DND-41 (cell line): ENCODE results near the gene CABLES2.
"Not testable (repeated sequence)": the region's sequence is repeated elsewhere in the genome, so short reads cannot be mapped to it uniquely, and the experiment has no call there.

Experiments
- EZH2 ChIP-seq: IDR thresholded peaks from 3 replicates; pipeline ENCODE4 v1.6.1; 2012; ENCODE audit warnings: borderline replicate concordance, low read depth, mild to moderate bottlenecking, moderate library complexity, low read length, inconsistent platforms; ENCODE audit not compliant: severe bottlenecking
- TF ChIP-seq, protein P1 (sequence below): IDR thresholded peaks from 2 replicates; pipeline ENCODE4 v1.5.1; 2012; ENCODE audit warnings: borderline replicate concordance, low read length, moderate library complexity, mild to moderate bottlenecking; ENCODE audit not compliant: poor library complexity, severe bottlenecking; ENCODE audit errors: extremely low read depth

DNA sequence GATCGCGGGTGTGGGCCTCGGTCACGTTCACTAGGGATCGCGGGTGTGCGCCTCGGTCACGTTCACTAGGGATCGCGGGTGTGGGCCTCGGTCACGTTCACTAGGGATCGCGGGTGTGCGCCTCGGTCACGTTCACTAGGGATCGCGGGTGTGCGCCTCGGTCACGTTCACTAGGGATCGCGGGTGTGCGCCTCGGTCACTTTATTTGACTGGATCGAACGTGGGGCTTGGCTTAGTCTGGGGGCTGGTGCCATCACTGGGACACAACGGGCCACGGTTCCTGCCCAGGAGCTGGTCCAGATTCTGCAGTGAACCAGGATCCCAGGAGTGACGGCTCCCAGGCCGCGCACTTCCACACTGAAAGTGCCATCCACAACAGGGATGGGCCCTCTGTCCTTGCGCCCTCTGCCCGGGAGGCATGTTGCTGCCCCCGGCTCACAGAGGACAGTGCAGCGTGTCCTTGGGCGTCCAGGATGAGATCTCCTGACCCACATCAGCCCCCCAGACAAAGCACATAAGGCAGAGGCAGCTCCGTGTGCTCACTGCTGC is 33.4 kb downstream of the CABLES2 start:
- TF ChIP-seq, protein P1, sequence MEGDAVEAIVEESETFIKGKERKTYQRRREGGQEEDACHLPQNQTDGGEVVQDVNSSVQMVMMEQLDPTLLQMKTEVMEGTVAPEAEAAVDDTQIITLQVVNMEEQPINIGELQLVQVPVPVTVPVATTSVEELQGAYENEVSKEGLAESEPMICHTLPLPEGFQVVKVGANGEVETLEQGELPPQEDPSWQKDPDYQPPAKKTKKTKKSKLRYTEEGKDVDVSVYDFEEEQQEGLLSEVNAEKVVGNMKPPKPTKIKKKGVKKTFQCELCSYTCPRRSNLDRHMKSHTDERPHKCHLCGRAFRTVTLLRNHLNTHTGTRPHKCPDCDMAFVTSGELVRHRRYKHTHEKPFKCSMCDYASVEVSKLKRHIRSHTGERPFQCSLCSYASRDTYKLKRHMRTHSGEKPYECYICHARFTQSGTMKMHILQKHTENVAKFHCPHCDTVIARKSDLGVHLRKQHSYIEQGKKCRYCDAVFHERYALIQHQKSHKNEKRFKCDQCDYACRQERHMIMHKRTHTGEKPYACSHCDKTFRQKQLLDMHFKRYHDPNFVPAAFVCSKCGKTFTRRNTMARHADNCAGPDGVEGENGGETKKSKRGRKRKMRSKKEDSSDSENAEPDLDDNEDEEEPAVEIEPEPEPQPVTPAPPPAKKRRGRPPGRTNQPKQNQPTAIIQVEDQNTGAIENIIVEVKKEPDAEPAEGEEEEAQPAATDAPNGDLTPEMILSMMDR = not testable (repeated sequence)
- TF ChIP-seq EZH2 = not testable (repeated sequence)
